ENCODE data around the gene PPP3R2. TPM values are rescaled to one million over a fixed set of nuclear protein-coding genes. Genes with fewer than 3 reads are reported as not detected.

The PPP3R2 gene
- total RNA-seq, 1 experiment from 2014 or later, result not detected

DNA sequence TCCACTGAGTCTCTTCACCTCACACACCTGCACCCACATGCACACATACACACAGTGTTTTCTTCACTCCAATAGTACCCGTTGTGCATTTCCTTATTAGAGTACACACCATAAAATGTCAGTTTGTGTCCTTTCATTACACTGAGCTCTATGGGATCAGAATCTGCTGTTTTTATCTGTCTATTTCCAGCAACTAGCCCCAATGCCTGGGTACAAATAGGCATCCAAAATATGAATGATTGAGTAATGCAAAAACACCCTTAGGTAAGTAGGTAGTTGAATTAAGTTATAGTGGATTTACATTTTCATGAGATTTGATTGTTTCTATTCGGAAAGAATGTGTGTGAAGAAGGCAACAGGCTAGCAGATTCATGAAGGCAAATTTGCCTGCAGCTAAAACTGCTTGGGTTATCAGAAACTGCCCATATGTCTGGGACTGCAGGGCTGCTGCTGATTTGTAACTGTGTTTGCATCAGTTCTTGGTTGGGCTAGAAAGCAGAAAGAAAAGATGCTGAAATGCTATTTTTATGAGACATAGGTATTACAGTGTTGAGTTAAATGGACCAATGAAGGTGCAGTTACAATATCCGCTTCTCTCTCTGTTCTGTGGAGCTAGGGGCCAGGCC is 26.9 kb downstream of the PPP3R2 start (continued):
- TF ChIP-seq, protein P1, sequence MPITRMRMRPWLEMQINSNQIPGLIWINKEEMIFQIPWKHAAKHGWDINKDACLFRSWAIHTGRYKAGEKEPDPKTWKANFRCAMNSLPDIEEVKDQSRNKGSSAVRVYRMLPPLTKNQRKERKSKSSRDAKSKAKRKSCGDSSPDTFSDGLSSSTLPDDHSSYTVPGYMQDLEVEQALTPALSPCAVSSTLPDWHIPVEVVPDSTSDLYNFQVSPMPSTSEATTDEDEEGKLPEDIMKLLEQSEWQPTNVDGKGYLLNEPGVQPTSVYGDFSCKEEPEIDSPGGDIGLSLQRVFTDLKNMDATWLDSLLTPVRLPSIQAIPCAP (CRISPR knock-in tag; IDR thresholded peaks at IDR 0.05), result no peak
- TF ChIP-seq, protein P2, sequence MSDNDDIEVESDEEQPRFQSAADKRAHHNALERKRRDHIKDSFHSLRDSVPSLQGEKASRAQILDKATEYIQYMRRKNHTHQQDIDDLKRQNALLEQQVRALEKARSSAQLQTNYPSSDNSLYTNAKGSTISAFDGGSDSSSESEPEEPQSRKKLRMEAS (CRISPR knock-in tag; IDR thresholded peaks at IDR 0.05), result no peak
- TF ChIP-seq, protein P3, sequence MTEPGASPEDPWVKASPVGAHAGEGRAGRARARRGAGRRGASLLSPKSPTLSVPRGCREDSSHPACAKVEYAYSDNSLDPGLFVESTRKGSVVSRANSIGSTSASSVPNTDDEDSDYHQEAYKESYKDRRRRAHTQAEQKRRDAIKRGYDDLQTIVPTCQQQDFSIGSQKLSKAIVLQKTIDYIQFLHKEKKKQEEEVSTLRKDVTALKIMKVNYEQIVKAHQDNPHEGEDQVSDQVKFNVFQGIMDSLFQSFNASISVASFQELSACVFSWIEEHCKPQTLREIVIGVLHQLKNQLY (CRISPR knock-in tag; IDR thresholded peaks at IDR 0.05), result no peak
- TF ChIP-seq CREB1 (CRISPR knock-in tag; IDR thresholded peaks at IDR 0.05), result no peak

DNA sequence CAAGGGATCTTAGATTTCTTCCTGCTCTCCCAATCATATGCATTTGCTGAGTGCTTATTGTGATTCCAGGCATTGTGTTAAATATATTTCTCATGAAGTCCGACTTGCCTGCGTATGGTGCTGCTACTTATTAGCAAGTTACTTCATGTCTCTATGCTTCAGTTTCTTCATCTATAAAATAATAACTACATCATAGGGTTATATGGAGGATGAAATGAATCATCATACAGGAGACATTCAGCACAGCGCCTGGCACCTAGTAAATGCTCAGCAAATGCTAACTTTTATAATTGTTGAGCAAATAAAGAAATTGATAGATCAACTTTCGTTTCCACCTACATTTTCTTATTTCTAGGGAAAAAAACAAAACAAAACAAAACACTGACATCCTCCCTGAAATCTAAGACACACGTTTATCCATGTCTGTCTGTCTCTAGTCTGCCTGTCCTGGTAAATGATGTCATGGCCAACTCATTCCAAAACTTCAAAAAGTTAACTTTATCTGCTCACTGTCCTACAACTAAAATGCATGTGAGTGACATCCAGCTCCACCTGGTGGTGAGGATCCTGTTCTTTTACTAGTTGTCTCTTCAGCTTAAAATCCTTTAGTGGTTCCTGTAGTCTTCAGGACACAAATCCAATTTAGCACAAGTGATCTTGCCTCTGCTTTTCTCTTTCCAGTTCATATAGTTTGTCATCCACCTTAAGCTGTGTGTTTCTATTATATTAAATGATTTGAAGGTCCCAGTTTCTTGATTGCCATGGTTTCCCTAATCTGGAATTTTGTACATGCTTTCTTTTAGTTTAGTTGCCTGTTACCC is 27.7 kb downstream of the PPP3R2 start:
- Mint-ChIP-seq H3K9me3 (no peaks in the 10 kb centered on the region), H3K36me3 (peaks cover 43% of the 10 kb centered on the region), H3K4me1 (peaks cover 22% of the 10 kb centered on the region), H3K27ac (no peak overlapping the region), H3K4me3 (no peak overlapping the region), H3K27me3 (ENCODE audit: low read depth) (no peaks in the 10 kb centered on the region)
- DNase-seq (ENCODE audit: low spot score) (peak; percentile 31), ATAC-seq (peak; percentile 56; the same call in 1 of the 2 replicates)
- TF ChIP-seq ZNF671 (CRISPR knock-in tag; IDR thresholded peaks at IDR 0.05) (no peak), NFATC4 (CRISPR knock-in tag; IDR thresholded peaks at IDR 0.05) (no peak), SP1 (CRISPR knock-in tag; conservative IDR thresholded peaks at IDR 0.05) (no peak), IRF2 (CRISPR knock-in tag; IDR thresholded peaks at IDR 0.05; ENCODE audit: borderline replicate concordance, low read depth) (no peak), CREM (CRISPR knock-in tag; IDR thresholded peaks at IDR 0.05) (no peak), FOXJ3 (CRISPR knock-in tag; IDR thresholded peaks at IDR 0.05; ENCODE audit: borderline replicate concordance) (no peak)
- TF ChIP-seq, protein P4, sequence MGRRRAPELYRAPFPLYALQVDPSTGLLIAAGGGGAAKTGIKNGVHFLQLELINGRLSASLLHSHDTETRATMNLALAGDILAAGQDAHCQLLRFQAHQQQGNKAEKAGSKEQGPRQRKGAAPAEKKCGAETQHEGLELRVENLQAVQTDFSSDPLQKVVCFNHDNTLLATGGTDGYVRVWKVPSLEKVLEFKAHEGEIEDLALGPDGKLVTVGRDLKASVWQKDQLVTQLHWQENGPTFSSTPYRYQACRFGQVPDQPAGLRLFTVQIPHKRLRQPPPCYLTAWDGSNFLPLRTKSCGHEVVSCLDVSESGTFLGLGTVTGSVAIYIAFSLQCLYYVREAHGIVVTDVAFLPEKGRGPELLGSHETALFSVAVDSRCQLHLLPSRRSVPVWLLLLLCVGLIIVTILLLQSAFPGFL (CRISPR knock-in tag; IDR thresholded peaks at IDR 0.05; ENCODE audit: borderline replicate concordance), result no peak
- TF ChIP-seq, protein P5, sequence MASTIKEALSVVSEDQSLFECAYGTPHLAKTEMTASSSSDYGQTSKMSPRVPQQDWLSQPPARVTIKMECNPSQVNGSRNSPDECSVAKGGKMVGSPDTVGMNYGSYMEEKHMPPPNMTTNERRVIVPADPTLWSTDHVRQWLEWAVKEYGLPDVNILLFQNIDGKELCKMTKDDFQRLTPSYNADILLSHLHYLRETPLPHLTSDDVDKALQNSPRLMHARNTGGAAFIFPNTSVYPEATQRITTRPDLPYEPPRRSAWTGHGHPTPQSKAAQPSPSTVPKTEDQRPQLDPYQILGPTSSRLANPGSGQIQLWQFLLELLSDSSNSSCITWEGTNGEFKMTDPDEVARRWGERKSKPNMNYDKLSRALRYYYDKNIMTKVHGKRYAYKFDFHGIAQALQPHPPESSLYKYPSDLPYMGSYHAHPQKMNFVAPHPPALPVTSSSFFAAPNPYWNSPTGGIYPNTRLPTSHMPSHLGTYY (CRISPR knock-in tag; IDR thresholded peaks at IDR 0.05), result no peak
- TF ChIP-seq, protein P1 (CRISPR knock-in tag; IDR thresholded peaks at IDR 0.05), result no peak
- POLR2A ChIA-PET, result no interaction called here
- CTCF ChIA-PET, result interaction anchor here (0.6 to 2.5 kb wide), 12 partner anchors 13 to 191 kb away, joined by 3 to 15 read pairs (median 4); a partner anchor contains a TSS

DNA sequence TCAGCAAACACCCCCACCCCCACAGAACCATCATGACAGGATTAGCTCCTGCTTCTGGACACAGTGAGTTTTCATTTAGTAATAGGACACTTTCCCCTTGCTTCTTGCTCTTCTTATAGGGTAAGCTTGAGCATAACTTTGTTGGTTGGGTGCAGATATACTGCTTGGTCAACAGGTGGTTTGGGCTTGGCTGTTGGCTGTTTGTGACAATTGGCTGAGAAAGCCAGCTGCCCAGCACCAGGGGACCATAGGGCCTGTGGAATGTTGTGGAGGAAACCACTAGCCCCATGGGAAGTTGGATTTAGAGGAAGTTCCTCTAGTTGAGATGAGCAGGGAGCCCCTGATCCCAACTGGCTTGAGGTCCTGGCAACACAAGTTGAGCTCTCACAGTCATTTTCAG is 30.5 kb downstream of the PPP3R2 start:
- ChIA-PET POLR2A (no interaction called here), CTCF (interaction anchor here (0.7 to 1.4 kb wide), 3 partner anchors 17 to 115 kb away, joined by 3 to 4 read pairs (median 3); no protein-coding TSS in a partner anchor)
- H3K27ac Mint-ChIP-seq, result no peak overlapping the region
- H3K36me3 Mint-ChIP-seq, result peaks cover 67% of the 10 kb centered on the region
- no peaks in the 10 kb centered on the region for H3K4me1 Mint-ChIP-seq
- ATAC-seq (no peak), DNase-seq (ENCODE audit: low spot score) (no peak)
- H3K27me3 Mint-ChIP-seq (ENCODE audit: low read depth), result no peaks in the 10 kb centered on the region
- no peak overlapping the region for H3K4me3 Mint-ChIP-seq
- no peaks in the 10 kb centered on the region for H3K9me3 Mint-ChIP-seq
- TF ChIP-seq, protein P6, sequence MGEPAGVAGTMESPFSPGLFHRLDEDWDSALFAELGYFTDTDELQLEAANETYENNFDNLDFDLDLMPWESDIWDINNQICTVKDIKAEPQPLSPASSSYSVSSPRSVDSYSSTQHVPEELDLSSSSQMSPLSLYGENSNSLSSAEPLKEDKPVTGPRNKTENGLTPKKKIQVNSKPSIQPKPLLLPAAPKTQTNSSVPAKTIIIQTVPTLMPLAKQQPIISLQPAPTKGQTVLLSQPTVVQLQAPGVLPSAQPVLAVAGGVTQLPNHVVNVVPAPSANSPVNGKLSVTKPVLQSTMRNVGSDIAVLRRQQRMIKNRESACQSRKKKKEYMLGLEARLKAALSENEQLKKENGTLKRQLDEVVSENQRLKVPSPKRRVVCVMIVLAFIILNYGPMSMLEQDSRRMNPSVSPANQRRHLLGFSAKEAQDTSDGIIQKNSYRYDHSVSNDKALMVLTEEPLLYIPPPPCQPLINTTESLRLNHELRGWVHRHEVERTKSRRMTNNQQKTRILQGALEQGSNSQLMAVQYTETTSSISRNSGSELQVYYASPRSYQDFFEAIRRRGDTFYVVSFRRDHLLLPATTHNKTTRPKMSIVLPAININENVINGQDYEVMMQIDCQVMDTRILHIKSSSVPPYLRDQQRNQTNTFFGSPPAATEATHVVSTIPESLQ (CRISPR knock-in tag; IDR thresholded peaks at IDR 0.05), result no peak
- TF ChIP-seq ZNF263 (CRISPR knock-in tag; IDR thresholded peaks at IDR 0.05; ENCODE audit: low read depth) (no peak), ZNF671 (CRISPR knock-in tag; IDR thresholded peaks at IDR 0.05) (no peak), ZNF423 (CRISPR knock-in tag; IDR thresholded peaks at IDR 0.05) (no peak), ZNF138 (CRISPR knock-in tag; conservative IDR thresholded peaks at IDR 0.05) (no peak), GTF2I (CRISPR knock-in tag; conservative IDR thresholded peaks at IDR 0.05) (no peak), ZBTB21 (CRISPR knock-in tag; IDR thresholded peaks at IDR 0.05; ENCODE audit: borderline replicate concordance) (no peak), HMGA2 (CRISPR knock-in tag; IDR thresholded peaks at IDR 0.05) (no peak), ZNF232 (CRISPR knock-in tag; IDR thresholded peaks at IDR 0.05) (no peak)
- TF ChIP-seq, protein P7, sequence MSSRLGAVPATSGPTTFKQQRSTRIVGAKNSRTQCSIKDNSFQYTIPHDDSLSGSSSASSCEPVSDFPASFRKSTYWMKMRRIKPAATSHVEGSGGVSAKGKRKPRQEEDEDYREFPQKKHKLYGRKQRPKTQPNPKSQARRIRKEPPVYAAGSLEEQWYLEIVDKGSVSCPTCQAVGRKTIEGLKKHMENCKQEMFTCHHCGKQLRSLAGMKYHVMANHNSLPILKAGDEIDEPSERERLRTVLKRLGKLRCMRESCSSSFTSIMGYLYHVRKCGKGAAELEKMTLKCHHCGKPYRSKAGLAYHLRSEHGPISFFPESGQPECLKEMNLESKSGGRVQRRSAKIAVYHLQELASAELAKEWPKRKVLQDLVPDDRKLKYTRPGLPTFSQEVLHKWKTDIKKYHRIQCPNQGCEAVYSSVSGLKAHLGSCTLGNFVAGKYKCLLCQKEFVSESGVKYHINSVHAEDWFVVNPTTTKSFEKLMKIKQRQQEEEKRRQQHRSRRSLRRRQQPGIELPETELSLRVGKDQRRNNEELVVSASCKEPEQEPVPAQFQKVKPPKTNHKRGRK (CRISPR knock-in tag; IDR thresholded peaks at IDR 0.05; ENCODE audit: borderline replicate concordance), result no peak
- TF ChIP-seq, protein P8, sequence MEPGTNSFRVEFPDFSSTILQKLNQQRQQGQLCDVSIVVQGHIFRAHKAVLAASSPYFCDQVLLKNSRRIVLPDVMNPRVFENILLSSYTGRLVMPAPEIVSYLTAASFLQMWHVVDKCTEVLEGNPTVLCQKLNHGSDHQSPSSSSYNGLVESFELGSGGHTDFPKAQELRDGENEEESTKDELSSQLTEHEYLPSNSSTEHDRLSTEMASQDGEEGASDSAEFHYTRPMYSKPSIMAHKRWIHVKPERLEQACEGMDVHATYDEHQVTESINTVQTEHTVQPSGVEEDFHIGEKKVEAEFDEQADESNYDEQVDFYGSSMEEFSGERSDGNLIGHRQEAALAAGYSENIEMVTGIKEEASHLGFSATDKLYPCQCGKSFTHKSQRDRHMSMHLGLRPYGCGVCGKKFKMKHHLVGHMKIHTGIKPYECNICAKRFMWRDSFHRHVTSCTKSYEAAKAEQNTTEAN (CRISPR knock-in tag; IDR thresholded peaks at IDR 0.05), result no peak
